ENCODE measurements around the gene SARS1. TPM values are rescaled to one million over a fixed set of nuclear protein-coding genes. Genes with fewer than 3 reads are reported as not detected.
A peak's percentile ranks its signal among the peaks of the same experiment; 100 is the strongest.
"Not testable (repeated sequence)": the region's sequence is repeated elsewhere in the genome, so short reads cannot be mapped to it uniquely, and the experiment has no call there.

SARS1 gene, protein sequence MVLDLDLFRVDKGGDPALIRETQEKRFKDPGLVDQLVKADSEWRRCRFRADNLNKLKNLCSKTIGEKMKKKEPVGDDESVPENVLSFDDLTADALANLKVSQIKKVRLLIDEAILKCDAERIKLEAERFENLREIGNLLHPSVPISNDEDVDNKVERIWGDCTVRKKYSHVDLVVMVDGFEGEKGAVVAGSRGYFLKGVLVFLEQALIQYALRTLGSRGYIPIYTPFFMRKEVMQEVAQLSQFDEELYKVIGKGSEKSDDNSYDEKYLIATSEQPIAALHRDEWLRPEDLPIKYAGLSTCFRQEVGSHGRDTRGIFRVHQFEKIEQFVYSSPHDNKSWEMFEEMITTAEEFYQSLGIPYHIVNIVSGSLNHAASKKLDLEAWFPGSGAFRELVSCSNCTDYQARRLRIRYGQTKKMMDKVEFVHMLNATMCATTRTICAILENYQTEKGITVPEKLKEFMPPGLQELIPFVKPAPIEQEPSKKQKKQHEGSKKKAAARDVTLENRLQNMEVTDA
- total RNA-seq (100 to 1,000 TPM; 189 to 195 TPM), polyA plus RNA-seq (157 TPM)

DNA sequence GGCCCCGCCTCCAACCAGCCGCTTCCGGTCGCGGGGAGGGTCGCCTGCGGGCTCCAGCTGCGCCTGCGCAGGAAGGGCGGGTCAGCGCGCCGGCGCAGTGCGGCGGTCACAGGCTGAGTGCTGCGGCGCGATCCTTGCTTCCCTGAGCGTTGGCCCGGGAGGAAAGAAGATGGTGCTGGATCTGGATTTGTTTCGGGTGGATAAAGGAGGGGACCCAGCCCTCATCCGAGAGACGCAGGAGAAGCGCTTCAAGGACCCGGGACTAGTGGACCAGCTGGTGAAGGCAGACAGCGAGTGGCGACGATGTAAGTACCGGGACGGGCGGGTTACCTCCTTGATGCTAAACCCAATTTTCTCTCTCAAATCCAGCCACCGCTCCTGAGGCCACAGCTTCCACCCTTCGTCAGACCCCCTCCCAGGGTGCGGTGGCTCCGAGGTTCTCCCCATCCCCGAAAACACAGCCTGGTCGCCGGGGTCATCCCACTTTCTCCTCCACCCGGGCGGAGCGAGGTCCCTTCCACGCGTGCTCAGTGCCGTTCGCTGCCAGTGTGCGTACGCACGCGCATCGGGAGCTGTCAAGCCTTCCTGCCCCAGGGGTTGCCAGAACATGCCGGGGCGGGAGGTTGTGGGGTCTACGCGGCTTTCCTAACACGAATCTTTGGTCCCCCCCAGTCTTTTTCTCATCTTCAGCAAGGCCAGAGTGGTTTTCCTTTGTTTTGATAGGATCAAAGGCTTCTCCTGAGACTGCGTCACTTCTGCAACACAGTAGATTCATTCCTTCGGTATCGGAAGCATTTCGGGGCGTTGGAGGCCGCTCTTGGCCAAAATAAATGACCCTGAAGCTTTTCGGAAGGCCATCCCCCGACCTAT is at the start of gene SARS1:
TSS of gene SARS1 (plus strand) at position 95 of the 870 bp plus-strand sequence. CDS start at position 170, 75 bp downstream.
- no peaks in the 10 kb centered on the region for H3K9me3 Mint-ChIP-seq
- H3K4me3 Mint-ChIP-seq = peak within 1 kb of the TSS; percentile 92 to 100 (median 99)
- Histone ChIP-seq H3K27ac (ENCODE audit: low read depth, low read length) (peak within 1 kb of the TSS; percentile 78), H3K4me3 (ENCODE audit: low read length) (peak within 1 kb of the TSS; percentile 93), H3K36me3 (ENCODE audit: insufficient read depth, low read length) (peaks cover 8% of the 10 kb centered on the region), H3K4me1 (ENCODE audit: insufficient read depth, low read length) (peaks cover 36% of the 10 kb centered on the region), H3K27me3 (ENCODE audit: insufficient read depth, low read length, poor library complexity, severe bottlenecking) (no peaks in the 10 kb centered on the region), H3K9me3 (ENCODE audit: low read length) (no peaks in the 10 kb centered on the region)
- H3K4me1 Mint-ChIP-seq = peaks cover 32 to 44% (median 39%) of the 10 kb centered on the region in 3 donors
- H3K27ac Mint-ChIP-seq = peak within 1 kb of the TSS; percentile 73 to 98 (median 96)
- CTCF ChIA-PET = interaction anchor here (1.1 to 1.7 kb wide), 8 partner anchors 9 to 332 kb away, joined by 3 to 7 read pairs (median 4); no protein-coding TSS in a partner anchor
- peaks cover 0 to 6% of the 10 kb centered on the region in 2 donors for H3K27me3 Mint-ChIP-seq
- DNase-seq = peak; percentile 75 to 91 (median 85)
- POLR2A ChIA-PET = interaction anchor here (0.6 to 1.7 kb wide), 11 partner anchors 14 to 522 kb away, joined by 3 to 10 read pairs (median 3); partner anchors contain the start of genes CYB561D1, PRPF38B, PSRC1 and WDR47
- H3K36me3 Mint-ChIP-seq = peaks cover 0 to 33% (median 8%) of the 10 kb centered on the region in 3 donors

DNA sequence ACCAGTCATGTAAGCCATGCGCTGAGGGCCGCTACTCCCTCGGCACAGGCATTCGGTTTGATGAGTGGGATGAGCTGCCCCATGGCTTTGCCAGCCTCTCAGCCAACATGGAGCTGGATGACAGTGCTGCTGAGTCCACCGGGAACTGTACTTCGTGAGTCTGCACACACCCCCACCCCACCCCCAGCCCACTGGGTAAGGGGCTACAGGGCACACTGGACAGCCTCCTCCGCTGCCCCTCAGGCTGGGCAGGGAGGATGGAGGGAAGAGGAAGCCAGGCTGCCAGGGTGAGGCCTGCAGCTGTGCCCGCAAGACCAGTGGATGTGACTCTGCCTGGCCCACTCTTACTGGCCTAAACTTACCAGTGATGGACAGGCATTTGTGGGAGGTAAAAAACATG is 49.2 kb upstream of the SARS1 start:
- ChIA-PET CTCF (no interaction called here), POLR2A (no interaction called here)

DNA sequence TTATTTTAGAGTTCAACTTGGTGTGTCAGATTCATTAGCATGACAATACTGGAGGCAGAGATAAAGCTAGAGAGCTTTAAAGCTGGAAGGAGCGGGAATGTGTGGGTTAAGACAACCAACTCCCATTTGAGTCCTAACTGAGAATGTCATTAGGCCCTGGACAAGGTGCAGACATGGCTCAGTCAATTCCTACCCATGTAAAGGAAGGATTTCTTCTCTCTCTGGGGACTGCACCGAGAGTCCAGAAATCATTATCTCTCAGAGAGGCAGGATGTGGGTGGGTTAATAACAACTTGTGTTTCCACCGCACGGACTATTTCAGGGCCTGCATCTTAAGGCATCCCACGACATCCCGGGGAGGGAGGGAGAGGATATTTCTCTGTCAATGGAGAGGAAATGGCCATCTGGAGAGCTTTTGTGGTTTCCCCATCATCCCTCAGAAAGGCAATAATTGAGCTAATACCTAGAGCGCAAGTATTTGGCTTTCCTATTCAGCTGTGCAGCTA is 46.7 kb upstream of the SARS1 start:
- no peak for DNase-seq
- no peak overlapping the region for H3K27ac ChIP-seq (ENCODE audit: low read depth, low read length)
- peaks cover 0 to 4% of the 10 kb centered on the region in 2 donors for H3K27me3 Mint-ChIP-seq
- no peak overlapping the region for H3K27ac Mint-ChIP-seq
- H3K4me1 Mint-ChIP-seq = peaks cover 8 to 13% (median 10%) of the 10 kb centered on the region in 3 donors
- no peaks in the 10 kb centered on the region for H3K27me3 ChIP-seq (ENCODE audit: insufficient read depth, low read length, poor library complexity, severe bottlenecking)
- no peaks in the 10 kb centered on the region for H3K36me3 ChIP-seq (ENCODE audit: insufficient read depth, low read length)
- H3K4me3 Mint-ChIP-seq = peak overlapping the region in 1 of 7 donors; percentile 26
- peaks cover 9 to 24% (median 13%) of the 10 kb centered on the region in 3 donors for H3K36me3 Mint-ChIP-seq
- peaks cover under 1% of the 10 kb centered on the region for H3K4me1 ChIP-seq (ENCODE audit: insufficient read depth, low read length)
- no peaks in the 10 kb centered on the region for H3K9me3 Mint-ChIP-seq
- CTCF ChIA-PET = no interaction called here
- H3K4me3 ChIP-seq (ENCODE audit: low read length) = no peak overlapping the region
- no peaks in the 10 kb centered on the region for H3K9me3 ChIP-seq (ENCODE audit: low read length)
- POLR2A ChIA-PET = no interaction called here

More for the DNA sequence above, 49.2 kb upstream of the SARS1 start:
- Histone ChIP-seq H3K36me3 (ENCODE audit: insufficient read depth, low read length) (no peaks in the 10 kb centered on the region), H3K27ac (ENCODE audit: low read depth, low read length) (no peak overlapping the region), H3K4me1 (ENCODE audit: insufficient read depth, low read length) (peaks cover 7% of the 10 kb centered on the region), H3K4me3 (ENCODE audit: low read length) (no peak overlapping the region), H3K9me3 (ENCODE audit: low read length) (no peaks in the 10 kb centered on the region), H3K27me3 (ENCODE audit: insufficient read depth, low read length, poor library complexity, severe bottlenecking) (no peaks in the 10 kb centered on the region)
- no peaks in the 10 kb centered on the region for H3K27me3 Mint-ChIP-seq
- H3K9me3 Mint-ChIP-seq = no peaks in the 10 kb centered on the region
- no peak for DNase-seq
- H3K4me3 Mint-ChIP-seq = no peak overlapping the region
- peaks cover 13 to 19% (median 16%) of the 10 kb centered on the region in 3 donors for H3K4me1 Mint-ChIP-seq
- H3K27ac Mint-ChIP-seq = no peak overlapping the region
- H3K36me3 Mint-ChIP-seq = peaks cover 9 to 13% (median 11%) of the 10 kb centered on the region in 3 donors

DNA sequence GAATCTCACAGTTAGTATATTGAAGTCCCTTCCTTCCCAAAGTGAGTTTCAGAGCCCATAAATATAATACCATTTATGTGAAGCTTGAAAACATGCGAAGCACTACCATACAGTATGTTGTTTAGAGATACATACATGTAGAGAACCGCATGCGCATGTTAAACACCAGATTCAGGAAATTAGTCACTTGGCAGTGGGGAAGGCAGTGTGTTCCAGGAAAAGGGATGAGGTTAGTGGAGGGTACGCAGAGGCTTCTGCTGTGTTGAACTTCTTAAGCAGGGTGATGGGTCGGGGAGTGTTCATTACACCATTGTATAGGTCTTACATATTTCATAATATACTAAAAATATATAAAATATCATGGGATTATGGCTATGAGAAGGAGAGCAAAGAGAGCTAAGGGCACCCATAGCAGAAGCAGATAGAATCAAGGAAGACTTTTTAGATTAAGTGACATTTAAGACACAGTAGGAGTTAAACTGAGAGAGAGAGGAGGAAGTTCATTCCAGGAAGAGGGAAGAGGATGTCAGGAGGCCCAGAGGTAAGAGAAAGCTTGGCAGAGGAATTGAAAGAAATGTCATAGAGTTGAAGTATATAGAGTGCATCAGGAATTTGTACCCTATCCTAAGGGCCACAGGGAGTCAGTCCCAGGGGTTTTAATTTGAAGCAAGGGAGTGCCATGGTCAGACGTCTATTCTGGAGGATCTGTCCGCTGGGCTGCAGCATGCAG is 43.5 kb upstream of the SARS1 start:
- no peak for DNase-seq
- no peaks in the 10 kb centered on the region for H3K36me3 ChIP-seq (ENCODE audit: insufficient read depth, low read length)
- peak overlapping the region in 1 of 8 donors; percentile 66 for H3K27ac Mint-ChIP-seq
- H3K27me3 ChIP-seq (ENCODE audit: insufficient read depth, low read length, poor library complexity, severe bottlenecking) = no peaks in the 10 kb centered on the region
- H3K4me3 Mint-ChIP-seq = no peak overlapping the region
- no peaks in the 10 kb centered on the region for H3K9me3 ChIP-seq (ENCODE audit: low read length)
- peaks cover 0 to 4% (median 0%) of the 10 kb centered on the region in 3 donors for H3K4me1 Mint-ChIP-seq
- CTCF ChIA-PET = interaction anchor here (1.1 kb wide), 1 partner anchor 70 kb away, joined by 3 read pairs; no protein-coding TSS in a partner anchor
- H3K4me1 ChIP-seq (ENCODE audit: insufficient read depth, low read length) = no peaks in the 10 kb centered on the region
- H3K36me3 Mint-ChIP-seq = peaks cover 10 to 29% (median 12%) of the 10 kb centered on the region in 3 donors
- H3K4me3 ChIP-seq (ENCODE audit: low read length) = no peak overlapping the region
- H3K27me3 Mint-ChIP-seq = peaks cover 0 to 4% of the 10 kb centered on the region in 2 donors
- no peaks in the 10 kb centered on the region for H3K9me3 Mint-ChIP-seq
- POLR2A ChIA-PET = no interaction called here
- H3K27ac ChIP-seq (ENCODE audit: low read depth, low read length) = no peak overlapping the region

DNA sequence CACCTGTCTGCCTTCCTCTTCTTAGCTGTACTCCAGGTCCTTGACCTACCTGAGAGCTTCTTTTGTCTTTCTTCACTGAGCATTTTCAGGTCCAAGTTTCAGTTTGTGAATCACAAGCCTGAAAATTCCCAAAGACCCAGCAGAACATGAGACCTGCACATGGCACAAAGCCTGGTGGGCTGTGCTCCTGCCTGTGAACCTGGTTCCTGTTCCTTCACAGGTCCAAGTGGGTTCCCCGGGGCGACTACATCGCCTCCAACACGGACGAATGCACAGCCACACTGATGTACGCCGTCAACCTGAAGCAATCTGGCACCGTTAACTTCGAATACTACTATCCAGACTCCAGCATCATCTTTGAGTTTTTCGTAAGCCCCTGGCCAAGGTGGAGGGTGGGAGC is 42.1 kb upstream of the SARS1 start:
- H3K27ac ChIP-seq (ENCODE audit: low read depth, low read length) = no peak overlapping the region
- Mint-ChIP-seq H3K4me3 (no peak overlapping the region), H3K27me3 (peaks cover 0 to 4% of the 10 kb centered on the region in 2 donors), H3K27ac (peak overlapping the region in 1 of 8 donors; percentile 60), H3K4me1 (peaks cover 0 to 4% (median 0%) of the 10 kb centered on the region in 3 donors), H3K9me3 (no peaks in the 10 kb centered on the region), H3K36me3 (peaks cover 10 to 32% (median 16%) of the 10 kb centered on the region in 3 donors)
- no peak overlapping the region for H3K4me3 ChIP-seq (ENCODE audit: low read length)
- ChIA-PET POLR2A (no interaction called here), CTCF (interaction anchor here (1.1 to 1.2 kb wide), 2 partner anchors 9 to 72 kb away, joined by 3 read pairs; no protein-coding TSS in a partner anchor)
- H3K9me3 ChIP-seq (ENCODE audit: low read length) = no peaks in the 10 kb centered on the region
- no peaks in the 10 kb centered on the region for H3K27me3 ChIP-seq (ENCODE audit: insufficient read depth, low read length, poor library complexity, severe bottlenecking)
- H3K4me1 ChIP-seq (ENCODE audit: insufficient read depth, low read length) = no peaks in the 10 kb centered on the region
- no peak for DNase-seq
- H3K36me3 ChIP-seq (ENCODE audit: insufficient read depth, low read length) = no peaks in the 10 kb centered on the region

DNA sequence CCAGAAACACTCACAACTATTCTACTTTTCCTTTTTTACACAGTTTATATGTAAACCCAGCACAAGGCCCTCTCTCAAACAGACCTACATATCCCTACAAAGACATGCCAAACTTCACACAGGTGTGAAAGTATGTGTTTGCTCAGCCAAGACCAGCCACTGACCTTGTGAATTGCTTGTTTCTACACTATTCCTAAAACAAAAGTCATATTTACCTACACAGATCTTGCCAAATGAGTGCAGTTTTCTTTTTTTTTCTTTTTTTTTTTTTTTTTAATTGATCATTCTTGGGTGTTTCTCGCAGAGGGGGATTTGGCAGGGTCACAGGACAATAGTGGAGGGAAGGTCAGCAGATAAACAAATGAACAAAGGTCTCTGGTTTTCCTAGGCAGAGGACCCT is 37.4 kb upstream of the SARS1 start:
- DNase-seq; H3K4me3 ChIP-seq (ENCODE audit: low read length); H3K27me3 Mint-ChIP-seq; CTCF ChIA-PET; H3K9me3 Mint-ChIP-seq; H3K27ac ChIP-seq (ENCODE audit: low read depth, low read length); H3K4me3 Mint-ChIP-seq; H3K9me3 ChIP-seq (ENCODE audit: low read length); H3K36me3 ChIP-seq (ENCODE audit: insufficient read depth, low read length); H3K4me1 Mint-ChIP-seq; H3K27me3 ChIP-seq (ENCODE audit: insufficient read depth, low read length, poor library complexity, severe bottlenecking); H3K4me1 ChIP-seq (ENCODE audit: insufficient read depth, low read length); H3K27ac Mint-ChIP-seq; POLR2A ChIA-PET: not testable (repeated sequence)
- peaks cover 3 to 19% (median 6%) of the 10 kb centered on the region in 3 donors for H3K36me3 Mint-ChIP-seq

DNA sequence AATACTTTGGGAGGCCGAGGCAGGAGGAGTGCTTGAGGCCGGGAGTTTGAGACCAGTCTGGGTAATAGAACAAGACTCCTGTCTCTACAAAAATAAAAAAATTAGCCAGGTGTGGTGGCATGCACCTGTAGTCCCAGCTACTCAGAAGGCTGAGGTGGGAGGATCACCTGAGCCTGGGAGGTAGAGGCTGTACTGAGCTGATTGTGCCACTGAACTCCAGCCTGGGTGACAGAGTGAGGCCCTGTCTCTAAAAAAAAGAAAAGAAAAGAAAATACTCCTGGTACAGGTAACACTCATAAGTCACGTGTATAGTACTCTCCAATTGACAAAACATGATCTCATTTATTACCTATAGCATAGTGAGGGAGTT is 33.0 kb upstream of the SARS1 start:
- H3K9me3 ChIP-seq (ENCODE audit: low read length); H3K36me3 Mint-ChIP-seq; H3K4me1 ChIP-seq (ENCODE audit: insufficient read depth, low read length); H3K27me3 ChIP-seq (ENCODE audit: insufficient read depth, low read length, poor library complexity, severe bottlenecking); H3K36me3 ChIP-seq (ENCODE audit: insufficient read depth, low read length); DNase-seq; CTCF ChIA-PET; H3K9me3 Mint-ChIP-seq; H3K27me3 Mint-ChIP-seq; H3K27ac Mint-ChIP-seq; H3K4me3 ChIP-seq (ENCODE audit: low read length); POLR2A ChIA-PET; H3K4me1 Mint-ChIP-seq; H3K4me3 Mint-ChIP-seq: not testable (repeated sequence)
- peak overlapping the region; percentile 6 for H3K27ac ChIP-seq (ENCODE audit: low read depth, low read length)

Measured in CD8-positive, alpha-beta memory T cell (primary cell).